SJCRH30 (cell line): ENCODE results near the gene IRX4. TPM values are rescaled to one million over a fixed set of nuclear protein-coding genes. Genes with fewer than 3 reads are reported as not detected.

Source experiments
- DNase-seq, 2 experiments: peaks; one replicate each; pipeline ENCODE4 v3.0.0-alpha.2; 2015 to 2020
- H3K27ac ChIP-seq: fragments of 250-450 bp; sonication (Bioruptor Pico); 2 replicates; pipeline ENCODE4 v1.5.1; 2020; ENCODE audit warnings: mild to moderate bottlenecking, moderate library complexity
- H3K27me3 ChIP-seq: fragments of 250-450 bp; sonication (Bioruptor Pico); 2 replicates; pipeline ENCODE4 v1.5.1; 2020; ENCODE audit warnings: mild to moderate bottlenecking, moderate library complexity
- H3K36me3 ChIP-seq: fragments of 250-450 bp; sonication (Bioruptor Pico); 2 replicates; pipeline ENCODE4 v1.5.1; 2020; ENCODE audit warnings: mild to moderate bottlenecking, moderate library complexity
- H3K4me1 ChIP-seq: fragments of 250-450 bp; sonication (Bioruptor Pico); 2 replicates; pipeline ENCODE4 v1.5.1; 2020; ENCODE audit warnings: mild to moderate bottlenecking, moderate library complexity
- H3K4me3 ChIP-seq: fragments of 250-450 bp; sonication (Bioruptor Pico); 2 replicates; pipeline ENCODE4 v1.5.1; 2020; ENCODE audit warnings: mild to moderate bottlenecking, moderate library complexity
- H3K9me3 ChIP-seq: fragments of 250-450 bp; sonication (Bioruptor Pico); replicated peaks from 2 replicates; pipeline ENCODE4 v1.5.1; 2020; ENCODE audit warnings: mild to moderate bottlenecking, moderate library complexity
- total RNA-seq: library from RNA; depleted of rRNA; stranded (reverse); fragments of >200 nt; shearing (Covaris generic); gene quantifications from 2 replicates; pipeline ENCODE4 v1.2.3, GENCODE V29; 2014

The IRX4 gene
- total RNA-seq, 1 experiment from 2014 or later, result not detected

- H3K4me3 ChIP-seq, result no peak overlapping the region
- H3K4me1 ChIP-seq, result no peaks in the 10 kb centered on the region
- no peaks in the 10 kb centered on the region for H3K27me3 ChIP-seq
- H3K27ac ChIP-seq, result no peak overlapping the region
- no peak for DNase-seq
- H3K36me3 ChIP-seq, result no peaks in the 10 kb centered on the region
- no peaks in the 10 kb centered on the region for H3K9me3 ChIP-seq
These were observed 35.9 kb upstream of the IRX4 start for GRCh38 chr5:1918488-1919208.

GRCh38 chr5:1917830-1918487 lies 35.2 kb upstream of the IRX4 start:
- no peak overlapping the region for H3K4me3 ChIP-seq
- H3K27ac ChIP-seq, result no peak overlapping the region
- no peaks in the 10 kb centered on the region for H3K27me3 ChIP-seq
- no peaks in the 10 kb centered on the region for H3K36me3 ChIP-seq
- DNase-seq, result no peak
- no peaks in the 10 kb centered on the region for H3K9me3 ChIP-seq
- H3K4me1 ChIP-seq, result no peaks in the 10 kb centered on the region

- no peaks in the 10 kb centered on the region for H3K4me1 ChIP-seq
- no peak for DNase-seq
- H3K4me3 ChIP-seq, result no peak overlapping the region
- no peak overlapping the region for H3K27ac ChIP-seq
- no peaks in the 10 kb centered on the region for H3K27me3 ChIP-seq
- no peaks in the 10 kb centered on the region for H3K9me3 ChIP-seq
- no peaks in the 10 kb centered on the region for H3K36me3 ChIP-seq
These were observed 33.6 kb upstream of the IRX4 start for GRCh38 chr5:1916041-1917001.

- no peaks in the 10 kb centered on the region for H3K27me3 ChIP-seq
- H3K36me3 ChIP-seq, result no peaks in the 10 kb centered on the region
- H3K4me3 ChIP-seq, result no peak overlapping the region
- H3K27ac ChIP-seq, result no peak overlapping the region
- no peak for DNase-seq
- no peaks in the 10 kb centered on the region for H3K9me3 ChIP-seq
- H3K4me1 ChIP-seq, result no peaks in the 10 kb centered on the region
These were observed 32.6 kb upstream of the IRX4 start for GRCh38 chr5:1915316-1915715.

GRCh38 chr5:1914471-1914870 lies 31.7 kb upstream of the IRX4 start:
- Histone ChIP-seq H3K36me3 (no peaks in the 10 kb centered on the region), H3K27me3 (no peaks in the 10 kb centered on the region), H3K4me1 (no peaks in the 10 kb centered on the region), H3K9me3 (no peaks in the 10 kb centered on the region), H3K4me3 (no peak overlapping the region), H3K27ac (no peak overlapping the region)
- no peak for DNase-seq

- no peaks in the 10 kb centered on the region for H3K4me1 ChIP-seq
- no peak overlapping the region for H3K27ac ChIP-seq
- no peak overlapping the region for H3K4me3 ChIP-seq
- H3K9me3 ChIP-seq, result no peaks in the 10 kb centered on the region
- DNase-seq, result no peak
- H3K27me3 ChIP-seq, result no peaks in the 10 kb centered on the region
- H3K36me3 ChIP-seq, result no peaks in the 10 kb centered on the region
These were observed 30.9 kb upstream of the IRX4 start for GRCh38 chr5:1913578-1913977.

- H3K27ac ChIP-seq, result no peak overlapping the region
- no peak overlapping the region for H3K4me3 ChIP-seq
- no peak for DNase-seq
- no peaks in the 10 kb centered on the region for H3K27me3 ChIP-seq
- no peaks in the 10 kb centered on the region for H3K36me3 ChIP-seq
- H3K4me1 ChIP-seq, result no peaks in the 10 kb centered on the region
- H3K9me3 ChIP-seq, result no peaks in the 10 kb centered on the region
These were observed 30.3 kb upstream of the IRX4 start for GRCh38 chr5:1912951-1913565.

GRCh38 chr5:1911773-1912235 lies 29.1 kb upstream of the IRX4 start:
- Histone ChIP-seq H3K36me3 (no peaks in the 10 kb centered on the region), H3K27ac (no peak overlapping the region), H3K4me1 (no peaks in the 10 kb centered on the region), H3K9me3 (no peaks in the 10 kb centered on the region), H3K27me3 (no peaks in the 10 kb centered on the region), H3K4me3 (no peak overlapping the region)
- DNase-seq, result no peak

- Histone ChIP-seq H3K36me3 (no peaks in the 10 kb centered on the region), H3K27me3 (no peaks in the 10 kb centered on the region), H3K9me3 (no peaks in the 10 kb centered on the region), H3K4me1 (no peaks in the 10 kb centered on the region), H3K4me3 (no peak overlapping the region), H3K27ac (no peak overlapping the region)
- DNase-seq, result no peak
These were observed 28.4 kb upstream of the IRX4 start for GRCh38 chr5:1910861-1911772.

- Histone ChIP-seq H3K4me1 (no peaks in the 10 kb centered on the region), H3K27me3 (no peaks in the 10 kb centered on the region), H3K9me3 (no peaks in the 10 kb centered on the region), H3K36me3 (no peaks in the 10 kb centered on the region), H3K27ac (no peak overlapping the region), H3K4me3 (no peak overlapping the region)
- no peak for DNase-seq
These were observed 27.5 kb upstream of the IRX4 start for GRCh38 chr5:1910081-1910760.

- H3K9me3 ChIP-seq, result no peaks in the 10 kb centered on the region
- H3K27ac ChIP-seq, result no peak overlapping the region
- DNase-seq, result no peak
- no peaks in the 10 kb centered on the region for H3K4me1 ChIP-seq
- no peaks in the 10 kb centered on the region for H3K36me3 ChIP-seq
- no peak overlapping the region for H3K4me3 ChIP-seq
- H3K27me3 ChIP-seq, result no peaks in the 10 kb centered on the region
These were observed 26.7 kb upstream of the IRX4 start for GRCh38 chr5:1909346-1909985.

- no peak for DNase-seq
- Histone ChIP-seq H3K36me3 (no peaks in the 10 kb centered on the region), H3K4me1 (no peaks in the 10 kb centered on the region), H3K27ac (no peak overlapping the region), H3K27me3 (no peaks in the 10 kb centered on the region), H3K4me3 (no peak overlapping the region), H3K9me3 (no peaks in the 10 kb centered on the region)
These were observed 26.2 kb upstream of the IRX4 start for GRCh38 chr5:1908931-1909330.

- Histone ChIP-seq H3K4me1 (no peaks in the 10 kb centered on the region), H3K4me3 (no peak overlapping the region), H3K27me3 (no peaks in the 10 kb centered on the region), H3K36me3 (no peaks in the 10 kb centered on the region), H3K9me3 (no peaks in the 10 kb centered on the region), H3K27ac (no peak overlapping the region)
- no peak for DNase-seq
These were observed 24.9 kb upstream of the IRX4 start for GRCh38 chr5:1907616-1908015.
